T-helper 2 cell treated with Interferon-gamma antibody and Interleukin-4, amounts not matched to agents 100 ng/mL and 5 ng/mL, for 36 hours (primary cell): ENCODE measurements around the gene MKRN2. TPM values are rescaled to one million over a fixed set of nuclear protein-coding genes. Genes with fewer than 3 reads are reported as not detected.

Experiments used
- intact Hi-C: fragments of 100-400 bp; cut with micrococcal nuclease; formaldehyde crosslinking; loops from one replicate; pipeline ENCODE4 v1.15.1; 2023
- total RNA-seq: library from RNA; stranded (reverse); gene quantifications from 2 replicates; pipeline ENCODE4 v1.2.3, GENCODE V29; 2022

MKRN2 gene
- total RNA-seq, 1 donor from 2014 or later = 20.6 TPM

GRCh38 chr3:12549971-12550760 lies 6.7 kb upstream of the MKRN2 start:
- intact Hi-C loops = no loop called here

- intact Hi-C loops = no loop called here
Measured at GRCh38 chr3:12553921-12554391, 2.9 kb upstream of the MKRN2 start.

DNA sequence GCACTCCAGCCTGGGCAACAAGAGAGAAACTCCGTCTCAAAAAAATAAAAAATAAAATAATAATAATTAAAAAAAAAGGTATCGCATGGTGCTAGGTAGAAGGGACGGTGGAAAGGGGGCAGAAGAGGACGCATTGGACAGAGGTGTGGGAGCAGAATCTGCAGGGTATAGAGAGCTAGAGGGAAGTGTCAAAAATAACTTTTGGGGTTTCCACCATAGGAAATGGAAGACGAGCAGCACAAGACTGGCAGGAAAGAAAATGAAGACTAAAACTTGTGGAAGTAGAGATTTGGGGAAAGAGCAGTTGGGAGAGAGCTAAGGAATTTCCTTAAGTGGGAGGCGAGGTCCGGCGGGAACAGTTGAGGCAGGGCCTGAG lies 585 bp upstream of the MKRN2 start:
- intact Hi-C loops = no loop called here

DNA sequence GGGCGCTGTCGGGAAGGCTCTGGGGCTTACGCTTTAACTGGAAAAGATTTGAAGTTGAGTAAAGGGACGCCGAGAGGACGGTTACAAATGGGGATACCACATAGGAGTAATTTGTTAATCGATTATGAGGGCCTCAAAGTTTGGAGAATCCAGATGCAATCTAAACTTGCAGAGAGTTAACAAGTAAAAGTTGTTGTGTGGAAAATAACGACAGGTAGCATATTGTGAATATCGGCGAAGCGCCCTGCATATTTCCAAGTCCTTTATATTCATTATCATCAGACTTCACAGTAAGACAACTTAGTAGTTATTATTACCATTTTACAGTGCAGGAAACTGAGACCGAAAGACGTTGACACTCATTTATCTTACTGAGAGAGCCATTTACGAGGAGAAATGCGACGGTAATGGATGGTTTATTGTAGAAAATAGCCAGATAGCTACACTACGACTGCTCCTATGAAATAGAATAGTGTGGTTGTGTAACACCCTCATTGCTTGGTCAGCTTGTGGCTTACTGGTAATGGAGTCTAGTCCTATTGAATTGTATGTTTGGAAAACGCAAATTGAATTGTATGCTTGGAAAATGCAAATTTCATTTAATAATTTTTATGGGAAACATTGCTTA lies 700 bp downstream of the MKRN2 start:
- intact Hi-C loops = loop anchor here (1.0 kb wide), 3 partner anchors 73 to 163 kb away; partner anchors contain the start of gene TSEN2

DNA sequence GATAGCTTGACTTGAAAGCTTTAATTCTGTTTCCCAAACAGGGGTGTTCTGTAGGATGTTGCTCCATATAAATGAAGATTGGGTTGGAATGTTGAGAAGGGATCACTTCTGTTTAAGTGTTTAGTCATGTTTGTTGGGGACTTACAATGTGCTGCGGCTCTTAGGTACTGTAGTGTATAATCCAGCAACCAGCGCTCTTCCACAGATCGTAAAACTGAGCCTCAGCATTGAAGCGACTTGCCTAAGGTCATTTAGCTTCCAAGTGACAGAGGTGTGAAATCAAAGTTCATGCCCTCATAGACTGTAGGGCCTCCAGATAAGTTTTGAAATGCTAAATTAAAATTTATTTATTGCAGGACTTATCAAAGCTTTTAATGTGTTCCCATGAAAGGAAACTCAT lies 1.8 kb downstream of the MKRN2 start:
- intact Hi-C loops = no loop called here

DNA sequence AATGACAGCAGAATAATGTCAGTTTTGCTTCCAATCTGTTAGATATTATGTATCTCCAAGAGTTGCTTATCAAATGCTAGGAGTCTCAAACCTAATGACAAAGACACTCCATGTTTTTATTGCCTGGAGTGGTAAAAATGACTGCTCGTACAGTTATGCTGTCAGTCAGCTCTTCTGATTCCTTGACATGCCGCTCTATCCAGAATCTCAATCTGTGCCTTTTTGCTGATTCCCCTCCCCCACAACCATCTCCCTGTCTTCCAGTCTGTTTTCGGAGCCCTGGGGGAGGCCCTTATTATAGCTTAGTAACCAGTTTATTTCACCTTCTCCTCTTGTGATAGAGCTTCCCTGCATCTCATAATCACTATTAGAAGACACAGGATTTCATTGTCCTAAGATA lies 2.6 kb downstream of the MKRN2 start:
- intact Hi-C loops = no loop called here

DNA sequence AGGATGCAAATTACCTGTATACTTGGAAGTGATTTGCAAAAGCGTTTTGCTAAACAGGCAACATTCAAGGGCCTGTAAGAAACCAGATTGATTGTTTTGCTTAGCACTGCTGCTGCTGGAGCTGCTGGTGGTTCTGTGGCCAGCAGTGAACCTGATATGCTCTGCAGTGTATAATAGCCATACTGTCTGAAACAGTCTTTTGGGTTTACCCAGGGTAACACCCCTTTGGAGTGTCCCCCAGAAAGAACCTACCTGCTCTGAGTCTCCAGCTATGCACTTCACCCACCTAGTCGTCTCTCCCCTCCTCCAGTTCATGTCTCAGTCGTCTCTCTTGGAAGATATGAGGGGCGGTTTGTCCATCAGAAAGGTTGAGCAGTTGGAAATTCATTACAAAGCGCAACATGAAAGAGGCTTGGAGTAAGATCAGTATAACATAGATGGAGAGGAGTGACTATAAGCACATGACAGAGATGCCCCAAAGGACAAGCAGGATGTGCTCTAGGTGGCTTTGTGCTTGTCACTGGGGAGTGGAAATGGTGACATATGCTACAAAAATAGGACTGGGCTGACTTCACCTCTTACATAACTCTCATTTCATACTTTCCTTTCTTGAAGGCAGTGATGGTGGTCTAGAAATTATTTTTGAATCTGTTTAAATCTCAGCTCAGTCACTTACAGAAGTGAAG lies 3.8 kb downstream of the MKRN2 start:
- intact Hi-C loops = no loop called here

- intact Hi-C loops = no loop called here
Measured at GRCh38 chr3:12561397-12561796, 4.5 kb downstream of the MKRN2 start.

DNA sequence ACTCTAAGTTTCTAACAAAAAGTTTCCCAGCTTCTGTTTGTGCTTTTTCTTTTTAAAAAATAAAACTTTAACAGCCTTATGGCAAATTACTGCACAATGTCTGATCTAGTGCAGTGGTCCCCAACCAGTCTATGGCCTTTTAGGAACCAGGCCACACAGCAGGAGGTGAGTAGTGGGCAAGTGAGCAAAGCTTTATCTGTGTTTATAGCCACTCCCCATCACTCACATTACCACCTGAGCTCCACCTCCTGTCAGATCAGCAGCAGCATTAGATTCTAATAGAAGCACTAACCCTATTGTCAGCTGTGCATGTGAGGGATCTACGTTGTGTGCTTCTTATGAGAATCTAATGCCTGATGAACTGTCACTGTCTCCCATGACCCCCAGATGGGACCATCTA lies 5.6 kb downstream of the MKRN2 start:
- intact Hi-C loops = no loop called here

GRCh38 chr3:12566976-12567375 lies 10.1 kb downstream of the MKRN2 start:
- intact Hi-C loops = no loop called here

DNA sequence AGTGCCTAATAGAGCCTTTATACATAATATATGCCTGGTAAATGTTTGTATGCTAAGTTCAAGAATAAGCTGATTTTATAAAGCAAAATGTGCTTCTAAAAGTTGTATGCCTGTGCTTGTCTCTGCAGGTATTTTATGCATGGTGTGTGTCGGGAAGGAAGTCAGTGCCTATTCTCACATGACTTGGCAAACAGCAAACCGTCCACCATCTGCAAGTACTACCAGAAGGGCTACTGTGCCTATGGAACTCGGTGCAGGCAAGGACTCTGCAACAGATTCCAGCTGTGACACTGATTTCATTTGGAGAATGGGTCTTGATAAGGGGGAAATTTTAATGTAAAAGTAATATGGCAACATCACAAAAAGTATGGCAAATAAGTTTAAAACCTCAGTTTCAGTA lies 11.9 kb downstream of the MKRN2 start:
- intact Hi-C loops = no loop called here

DNA sequence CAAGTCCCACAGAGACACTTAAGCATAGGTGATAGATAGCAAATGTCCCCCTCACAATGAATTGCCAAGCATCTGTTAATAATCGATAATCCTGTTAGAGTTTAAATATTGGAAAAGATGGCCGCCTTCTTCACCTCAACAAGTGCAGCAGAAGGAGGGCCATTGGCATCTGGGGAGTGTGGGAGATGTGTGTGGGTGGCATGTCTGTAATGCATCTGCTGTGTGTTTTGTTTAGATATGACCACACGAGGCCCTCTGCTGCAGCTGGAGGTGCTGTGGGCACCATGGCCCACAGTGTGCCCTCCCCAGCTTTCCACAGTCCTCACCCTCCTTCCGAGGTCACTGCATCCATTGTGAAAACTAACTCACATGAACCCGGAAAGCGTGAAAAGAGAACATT lies 12.9 kb downstream of the MKRN2 start:
- intact Hi-C loops = no loop called here

GRCh38 chr3:12571986-12572385 lies 15.1 kb downstream of the MKRN2 start:
- intact Hi-C loops = no loop called here

GRCh38 chr3:12574131-12574530 lies 17.2 kb downstream of the MKRN2 start:
- intact Hi-C loops = no loop called here

DNA sequence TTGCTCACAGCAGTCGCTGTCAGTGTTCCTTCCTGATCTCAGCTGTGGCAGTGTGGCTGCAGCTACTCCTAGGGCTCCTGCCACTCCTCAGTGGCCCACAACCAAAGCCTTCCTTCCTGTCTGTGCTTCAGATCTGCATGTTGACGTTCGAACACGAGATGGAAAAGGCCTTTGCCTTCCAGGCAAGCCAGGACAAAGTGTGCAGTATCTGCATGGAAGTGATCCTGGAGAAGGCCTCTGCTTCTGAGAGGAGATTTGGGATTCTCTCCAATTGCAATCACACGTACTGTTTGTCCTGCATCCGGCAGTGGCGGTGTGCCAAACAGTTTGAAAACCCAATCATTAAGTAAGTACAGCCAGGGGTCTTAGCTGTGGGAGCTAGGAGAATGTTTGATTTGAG lies 17.8 kb downstream of the MKRN2 start:
- intact Hi-C loops = no loop called here

- intact Hi-C loops = no loop called here
Measured at GRCh38 chr3:12577379-12577778, 20.5 kb downstream of the MKRN2 start.

- intact Hi-C loops = no loop called here
Measured at GRCh38 chr3:12578742-12579141, 21.9 kb downstream of the MKRN2 start.

GRCh38 chr3:12579456-12579855 lies 22.6 kb downstream of the MKRN2 start:
- intact Hi-C loops = no loop called here

DNA sequence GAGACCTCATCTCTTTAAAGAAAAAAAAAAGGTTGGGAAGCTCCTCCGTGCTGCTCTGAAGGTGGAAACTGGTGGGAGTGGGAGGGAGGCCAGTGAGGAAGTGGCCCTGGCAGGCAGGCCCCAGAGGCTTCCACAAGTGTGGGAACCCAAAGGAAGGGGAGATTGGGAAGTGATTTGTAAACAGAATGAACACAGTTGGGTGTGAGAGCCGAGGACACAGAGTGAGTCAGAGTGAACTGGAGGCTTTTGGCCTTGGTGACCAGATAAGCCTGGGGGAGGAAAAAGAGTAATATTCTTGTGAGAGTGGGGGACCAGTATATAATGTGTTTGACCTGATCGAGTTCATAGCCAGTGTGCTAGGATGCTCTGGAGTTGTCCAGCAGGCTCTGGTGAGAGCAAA lies 23.0 kb downstream of the MKRN2 start:
- intact Hi-C loops = no loop called here

DNA sequence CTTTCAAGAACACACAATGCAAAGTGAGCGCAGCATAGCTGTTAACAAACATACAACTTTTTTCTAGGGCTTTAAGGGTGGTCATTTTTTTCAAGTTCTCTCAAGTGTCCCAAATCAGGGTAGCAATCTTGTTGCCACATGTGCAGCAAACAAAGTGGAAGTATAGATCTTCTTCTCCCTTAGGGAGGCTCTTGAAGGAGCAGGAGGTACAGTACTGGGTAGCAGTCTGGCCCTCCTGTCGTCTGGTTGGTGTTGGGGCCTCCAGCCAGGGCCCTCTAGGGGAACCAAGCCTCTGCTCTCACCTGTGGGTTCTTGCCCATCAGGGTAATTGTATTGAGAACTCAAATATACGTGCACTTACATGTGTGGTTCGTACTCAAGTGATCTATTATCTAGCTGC lies 25.8 kb downstream of the MKRN2 start:
- intact Hi-C loops = no loop called here

DNA sequence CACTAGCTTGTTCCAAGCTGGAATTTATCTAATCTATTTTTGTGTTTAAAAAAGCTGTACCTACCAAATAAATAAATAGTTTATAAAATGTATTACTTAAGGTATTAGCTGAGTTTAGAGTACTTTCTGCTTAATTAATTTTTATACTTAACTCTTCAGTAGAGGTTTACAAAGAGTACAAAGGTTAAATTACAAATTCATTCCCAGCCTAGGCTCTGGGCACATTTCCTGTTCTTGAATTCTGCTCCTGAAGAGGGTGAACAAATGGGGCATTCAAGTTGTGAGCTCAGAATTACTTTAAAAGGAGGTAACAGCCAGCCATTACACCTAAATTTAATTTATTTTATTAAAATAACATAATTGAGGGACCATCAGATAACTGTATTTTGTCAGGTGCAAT lies 26.4 kb downstream of the MKRN2 start:
- intact Hi-C loops = no loop called here

DNA sequence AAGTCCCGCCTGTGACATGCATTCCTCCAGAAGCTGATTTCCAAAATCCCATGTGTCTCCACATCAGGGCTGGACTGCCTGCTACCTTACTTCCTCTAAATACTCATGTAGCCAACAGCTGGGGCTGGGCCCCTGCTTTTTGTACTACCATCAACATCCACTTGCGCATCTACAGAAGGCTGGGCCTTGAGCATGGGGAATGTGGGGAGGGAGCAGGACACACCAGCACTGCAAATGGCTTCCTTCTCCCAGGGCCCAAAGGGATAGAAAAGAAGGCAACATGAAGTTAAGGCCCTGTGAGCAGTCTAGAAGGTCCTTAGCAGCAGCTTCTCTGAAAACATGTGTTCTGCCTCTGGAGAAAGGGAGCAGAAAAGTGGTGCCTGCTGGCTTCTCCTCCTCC lies 27.2 kb downstream of the MKRN2 start:
- intact Hi-C loops = no loop called here
